Smooth muscle cell of the brain vasculature (primary cell): ENCODE results near the gene RALB.

ENCODE experiments used
- DNase-seq: peaks from one replicate; pipeline ENCODE4 v3.0.0-alpha.2; 2012; ENCODE audit warnings: low read depth, low spot score

The RALB gene

GRCh38 chr2:120252225-120253020, at the start of gene RALB:
RALB (plus strand) TSS chr2:120252852; CDS start chr2:120278665, 25,813 bp downstream.
- DNase-seq = peak; percentile 99

GRCh38 chr2:120203251-120204021, 49.2 kb upstream of the RALB start:
- no peak for DNase-seq

- DNase-seq = no peak
Measured at GRCh38 chr2:120204022-120204405, 48.6 kb upstream of the RALB start.

- no peak for DNase-seq
Measured at GRCh38 chr2:120204417-120204816, 48.2 kb upstream of the RALB start.

- DNase-seq = no peak
Measured at GRCh38 chr2:120204945-120205670, 47.5 kb upstream of the RALB start.

- no peak for DNase-seq
Measured at GRCh38 chr2:120206022-120206581, 46.5 kb upstream of the RALB start.

GRCh38 chr2:120208381-120209353, 44.0 kb upstream of the RALB start:
- DNase-seq = no peak

GRCh38 chr2:120209427-120210269, 43.0 kb upstream of the RALB start:
- DNase-seq = no peak

- DNase-seq = no peak
Measured at GRCh38 chr2:120210270-120210693, 42.4 kb upstream of the RALB start.

- DNase-seq = no peak
Measured at GRCh38 chr2:120218181-120218580, 34.5 kb upstream of the RALB start.

- no peak for DNase-seq
Measured at GRCh38 chr2:120219291-120219690, 33.4 kb upstream of the RALB start.

GRCh38 chr2:120219766-120220165, 32.9 kb upstream of the RALB start:
- no peak for DNase-seq

GRCh38 chr2:120220756-120221155, 31.9 kb upstream of the RALB start:
- DNase-seq = no peak

GRCh38 chr2:120221616-120222015, 31.0 kb upstream of the RALB start:
- DNase-seq = no peak

GRCh38 chr2:120222186-120223033, 30.2 kb upstream of the RALB start:
- DNase-seq = no peak

GRCh38 chr2:120223034-120223912, 29.4 kb upstream of the RALB start, which contains the start of gene TMEM185B:
TMEM185B (minus strand) TSS chr2:120223400; CDS start chr2:120222976, 424 bp downstream.
- DNase-seq = no peak

GRCh38 chr2:120224256-120224655, 28.4 kb upstream of the RALB start:
- DNase-seq = no peak
